Measurements from ENCODE around the gene DMC1.

DMC1 gene

GRCh38 chr22:38549101-38549894 lies 20.7 kb downstream of the DMC1 start:
- H3K27ac ChIP-seq (ENCODE audit: poor library complexity, severe bottlenecking) = no peak overlapping the region
- H3K36me3 ChIP-seq (ENCODE audit: low read depth) = no peaks in the 10 kb centered on the region
- H3K27me3 ChIP-seq (ENCODE audit: insufficient read depth, poor library complexity, severe bottlenecking) = no peaks in the 10 kb centered on the region
- H3K4me1 ChIP-seq (ENCODE audit: insufficient read depth, poor library complexity, severe bottlenecking) = no peaks in the 10 kb centered on the region
- ATAC-seq (ENCODE audit: low read depth) (no peak), DNase-seq (ENCODE audit: low spot score) (no peak)
- H3K4me3 ChIP-seq (ENCODE audit: severe bottlenecking) = no peak overlapping the region
- H3K9me3 ChIP-seq (ENCODE audit: severe bottlenecking) = no peaks in the 10 kb centered on the region
- TF ChIP-seq CTCF (IDR thresholded peaks at IDR 0.05; ENCODE audit: poor library complexity, severe bottlenecking) = no peak

GRCh38 chr22:38540701-38541100 lies 29.3 kb downstream of the DMC1 start:
- no peak for ATAC-seq (ENCODE audit: low read depth)
- H3K4me3 ChIP-seq (ENCODE audit: severe bottlenecking) = no peak overlapping the region
- no peaks in the 10 kb centered on the region for H3K4me1 ChIP-seq (ENCODE audit: insufficient read depth, poor library complexity, severe bottlenecking)
- H3K27me3 ChIP-seq (ENCODE audit: insufficient read depth, poor library complexity, severe bottlenecking) = no peaks in the 10 kb centered on the region
- no peak overlapping the region for H3K27ac ChIP-seq (ENCODE audit: poor library complexity, severe bottlenecking)
- H3K36me3 ChIP-seq (ENCODE audit: low read depth) = no peaks in the 10 kb centered on the region
- no peak for TF ChIP-seq CTCF (IDR thresholded peaks at IDR 0.05; ENCODE audit: poor library complexity, severe bottlenecking)
- no peak for DNase-seq (ENCODE audit: low spot score)
- H3K9me3 ChIP-seq (ENCODE audit: severe bottlenecking) = peaks cover 11% of the 10 kb centered on the region

GRCh38 chr22:38531251-38531938 lies 38.6 kb downstream of the DMC1 start:
- Histone ChIP-seq H3K4me3 (ENCODE audit: severe bottlenecking) (no peak overlapping the region), H3K36me3 (ENCODE audit: low read depth) (no peaks in the 10 kb centered on the region), H3K4me1 (ENCODE audit: insufficient read depth, poor library complexity, severe bottlenecking) (no peaks in the 10 kb centered on the region), H3K27ac (ENCODE audit: poor library complexity, severe bottlenecking) (no peak overlapping the region), H3K27me3 (ENCODE audit: insufficient read depth, poor library complexity, severe bottlenecking) (no peaks in the 10 kb centered on the region), H3K9me3 (ENCODE audit: severe bottlenecking) (no peaks in the 10 kb centered on the region)
- no peak for ATAC-seq (ENCODE audit: low read depth)
- no peak for DNase-seq (ENCODE audit: low spot score)
- no peak for TF ChIP-seq CTCF (IDR thresholded peaks at IDR 0.05; ENCODE audit: poor library complexity, severe bottlenecking)

- no peaks in the 10 kb centered on the region for H3K27me3 ChIP-seq (ENCODE audit: insufficient read depth, poor library complexity, severe bottlenecking)
- H3K9me3 ChIP-seq (ENCODE audit: severe bottlenecking) = no peaks in the 10 kb centered on the region
- ATAC-seq (ENCODE audit: low read depth) = no peak
- DNase-seq (ENCODE audit: low spot score) = no peak
- no peak overlapping the region for H3K4me3 ChIP-seq (ENCODE audit: severe bottlenecking)
- H3K4me1 ChIP-seq (ENCODE audit: insufficient read depth, poor library complexity, severe bottlenecking) = no peaks in the 10 kb centered on the region
- no peaks in the 10 kb centered on the region for H3K36me3 ChIP-seq (ENCODE audit: low read depth)
- H3K27ac ChIP-seq (ENCODE audit: poor library complexity, severe bottlenecking) = no peak overlapping the region
- TF ChIP-seq CTCF (IDR thresholded peaks at IDR 0.05; ENCODE audit: poor library complexity, severe bottlenecking) = no peak
These were observed 45.6 kb downstream of the DMC1 start for GRCh38 chr22:38524429-38524828.

GRCh38 chr22:38523479-38523878 lies 46.5 kb downstream of the DMC1 start:
- H3K27ac ChIP-seq (ENCODE audit: poor library complexity, severe bottlenecking) = no peak overlapping the region
- ATAC-seq (ENCODE audit: low read depth) (no peak), DNase-seq (ENCODE audit: low spot score) (no peak)
- no peaks in the 10 kb centered on the region for H3K27me3 ChIP-seq (ENCODE audit: insufficient read depth, poor library complexity, severe bottlenecking)
- no peaks in the 10 kb centered on the region for H3K36me3 ChIP-seq (ENCODE audit: low read depth)
- H3K9me3 ChIP-seq (ENCODE audit: severe bottlenecking) = no peaks in the 10 kb centered on the region
- H3K4me3 ChIP-seq (ENCODE audit: severe bottlenecking) = no peak overlapping the region
- TF ChIP-seq CTCF (IDR thresholded peaks at IDR 0.05; ENCODE audit: poor library complexity, severe bottlenecking) = no peak
- H3K4me1 ChIP-seq (ENCODE audit: insufficient read depth, poor library complexity, severe bottlenecking) = no peaks in the 10 kb centered on the region

All from RWPE2 (cell line).